ENCODE measurements around the gene ITPR3. TPM values are rescaled to one million over a fixed set of nuclear protein-coding genes. Genes with fewer than 3 reads are reported as not detected.

Gene ITPR3
- total RNA-seq, 2 experiments from 2014 or later: 34.8 to 35.1 TPM

- CTCF ChIA-PET: interaction anchor here (0.6 to 1.7 kb wide), 4 partner anchors 11 to 38 kb away, joined by 3 to 4 read pairs (median 3); no protein-coding TSS in a partner anchor
- Mint-ChIP-seq H3K9me3 (no peaks in the 10 kb centered on the region), H3K4me3 (no peak overlapping the region), H3K36me3 (ENCODE audit: low read depth) (no peaks in the 10 kb centered on the region), H3K27ac (no peak overlapping the region), H3K27me3 (ENCODE audit: low read depth) (no peaks in the 10 kb centered on the region), H3K4me1 (ENCODE audit: low read depth) (no peaks in the 10 kb centered on the region)
- intact Hi-C loops (cut with micrococcal nuclease): no loop called here
- DNase-seq: no peak
These were observed 111.9 kb downstream of the ITPR3 start for GRCh38 chr6:33732817-33733708.

GRCh38 chr6:33733709-33734007, 112.5 kb downstream of the ITPR3 start:
- no peak for DNase-seq
- Mint-ChIP-seq H3K36me3 (ENCODE audit: low read depth) (no peaks in the 10 kb centered on the region), H3K9me3 (no peaks in the 10 kb centered on the region), H3K4me1 (ENCODE audit: low read depth) (no peaks in the 10 kb centered on the region), H3K27ac (no peak overlapping the region), H3K4me3 (no peak overlapping the region), H3K27me3 (ENCODE audit: low read depth) (no peaks in the 10 kb centered on the region)
- intact Hi-C loops (cut with micrococcal nuclease): no loop called here
- CTCF ChIA-PET: no interaction called here

- Mint-ChIP-seq H3K27me3 (ENCODE audit: low read depth) (no peaks in the 10 kb centered on the region), H3K4me3 (no peak overlapping the region), H3K9me3 (no peaks in the 10 kb centered on the region), H3K36me3 (ENCODE audit: low read depth) (no peaks in the 10 kb centered on the region), H3K27ac (no peak overlapping the region), H3K4me1 (ENCODE audit: low read depth) (no peaks in the 10 kb centered on the region)
- CTCF ChIA-PET: interaction anchor here (1.2 kb wide), 1 partner anchor 9 kb away, joined by 3 read pairs; no protein-coding TSS in a partner anchor
- no peak for DNase-seq
- intact Hi-C loops (cut with micrococcal nuclease): no loop called here
These were observed 114.1 kb downstream of the ITPR3 start for GRCh38 chr6:33735216-33735615.

GRCh38 chr6:33737267-33738026, 116.3 kb downstream of the ITPR3 start:
- Mint-ChIP-seq H3K9me3 (no peaks in the 10 kb centered on the region), H3K4me3 (no peak overlapping the region), H3K4me1 (ENCODE audit: low read depth) (no peaks in the 10 kb centered on the region), H3K27me3 (ENCODE audit: low read depth) (no peaks in the 10 kb centered on the region), H3K36me3 (ENCODE audit: low read depth) (no peaks in the 10 kb centered on the region), H3K27ac (no peak overlapping the region)
- CTCF ChIA-PET: no interaction called here
- DNase-seq: no peak
- intact Hi-C loops (cut with micrococcal nuclease): no loop called here

- DNase-seq: no peak
- no peaks in the 10 kb centered on the region for H3K4me1 Mint-ChIP-seq (ENCODE audit: low read depth)
- no peak overlapping the region for H3K4me3 Mint-ChIP-seq
- intact Hi-C loops (cut with micrococcal nuclease): no loop called here
- CTCF ChIA-PET: no interaction called here
- no peaks in the 10 kb centered on the region for H3K36me3 Mint-ChIP-seq (ENCODE audit: low read depth)
- H3K27me3 Mint-ChIP-seq (ENCODE audit: low read depth): no peaks in the 10 kb centered on the region
- H3K27ac Mint-ChIP-seq: no peak overlapping the region
- no peaks in the 10 kb centered on the region for H3K9me3 Mint-ChIP-seq
These were observed 117.0 kb downstream of the ITPR3 start for GRCh38 chr6:33738153-33738552.

GRCh38 chr6:33738879-33739278, 117.8 kb downstream of the ITPR3 start:
- Mint-ChIP-seq H3K9me3 (no peaks in the 10 kb centered on the region), H3K4me1 (ENCODE audit: low read depth) (no peaks in the 10 kb centered on the region), H3K4me3 (no peak overlapping the region), H3K27me3 (ENCODE audit: low read depth) (no peaks in the 10 kb centered on the region), H3K36me3 (ENCODE audit: low read depth) (no peaks in the 10 kb centered on the region), H3K27ac (no peak overlapping the region)
- intact Hi-C loops (cut with micrococcal nuclease): no loop called here
- CTCF ChIA-PET: no interaction called here
- DNase-seq: no peak

- H3K4me1 Mint-ChIP-seq (ENCODE audit: low read depth): peaks cover 2% of the 10 kb centered on the region
- H3K36me3 Mint-ChIP-seq (ENCODE audit: low read depth): no peaks in the 10 kb centered on the region
- no peaks in the 10 kb centered on the region for H3K9me3 Mint-ChIP-seq
- H3K4me3 Mint-ChIP-seq: no peak overlapping the region
- no peak for DNase-seq
- intact Hi-C loops (cut with micrococcal nuclease): no loop called here
- H3K27ac Mint-ChIP-seq: no peak overlapping the region
- CTCF ChIA-PET: no interaction called here
- H3K27me3 Mint-ChIP-seq (ENCODE audit: low read depth): no peaks in the 10 kb centered on the region
These were observed 118.4 kb downstream of the ITPR3 start for GRCh38 chr6:33739571-33739970.

- Mint-ChIP-seq H3K4me1 (ENCODE audit: low read depth) (peaks cover 2% of the 10 kb centered on the region), H3K36me3 (ENCODE audit: low read depth) (no peaks in the 10 kb centered on the region), H3K4me3 (no peak overlapping the region), H3K27me3 (ENCODE audit: low read depth) (no peaks in the 10 kb centered on the region), H3K27ac (no peak overlapping the region), H3K9me3 (no peaks in the 10 kb centered on the region)
- intact Hi-C loops (cut with micrococcal nuclease): loop anchor here (10.0 kb wide), 1 partner anchor 415 kb away; no protein-coding TSS in a partner anchor
- CTCF ChIA-PET: no interaction called here
- no peak for DNase-seq
These were observed 119.1 kb downstream of the ITPR3 start for GRCh38 chr6:33740204-33740608.

- no peak for DNase-seq
- CTCF ChIA-PET: no interaction called here
- Mint-ChIP-seq H3K27me3 (ENCODE audit: low read depth) (no peaks in the 10 kb centered on the region), H3K4me3 (no peak overlapping the region), H3K36me3 (ENCODE audit: low read depth) (no peaks in the 10 kb centered on the region), H3K4me1 (ENCODE audit: low read depth) (peaks cover 2% of the 10 kb centered on the region), H3K27ac (no peak overlapping the region), H3K9me3 (no peaks in the 10 kb centered on the region)
- intact Hi-C loops (cut with micrococcal nuclease): loop anchor here (10.0 kb wide), 1 partner anchor 414 kb away; no protein-coding TSS in a partner anchor
These were observed 119.7 kb downstream of the ITPR3 start for GRCh38 chr6:33740794-33741193.

- intact Hi-C loops (cut with micrococcal nuclease): loop anchor here (10.0 kb wide), 1 partner anchor 413 kb away; no protein-coding TSS in a partner anchor
- CTCF ChIA-PET: interaction anchor here (0.6 to 2.9 kb wide), 3 partner anchors 28 to 49 kb away, joined by 3 to 17 read pairs (median 3); partner anchors contain the start of gene UQCC2
- Mint-ChIP-seq H3K27me3 (ENCODE audit: low read depth) (no peaks in the 10 kb centered on the region), H3K36me3 (ENCODE audit: low read depth) (no peaks in the 10 kb centered on the region), H3K27ac (no peak overlapping the region), H3K4me1 (ENCODE audit: low read depth) (peaks cover 2% of the 10 kb centered on the region), H3K4me3 (no peak overlapping the region), H3K9me3 (no peaks in the 10 kb centered on the region)
- no peak for DNase-seq
These were observed 121.0 kb downstream of the ITPR3 start for GRCh38 chr6:33742092-33742491.

- Mint-ChIP-seq H3K27ac (no peak overlapping the region), H3K4me3 (no peak overlapping the region), H3K27me3 (ENCODE audit: low read depth) (no peaks in the 10 kb centered on the region), H3K9me3 (no peaks in the 10 kb centered on the region), H3K36me3 (ENCODE audit: low read depth) (no peaks in the 10 kb centered on the region), H3K4me1 (ENCODE audit: low read depth) (peaks cover 2% of the 10 kb centered on the region)
- CTCF ChIA-PET: interaction anchor here (0.6 to 2.9 kb wide), 9 partner anchors 21 to 414 kb away, joined by 3 to 17 read pairs (median 3); partner anchors contain the start of gene UQCC2
- no peak for DNase-seq
- intact Hi-C loops (cut with micrococcal nuclease): loop anchor here (10.0 kb wide), 1 partner anchor 412 kb away; no protein-coding TSS in a partner anchor
These were observed 121.7 kb downstream of the ITPR3 start for GRCh38 chr6:33742837-33743236.

GRCh38 chr6:33744001-33744848, 123.1 kb downstream of the ITPR3 start:
- CTCF ChIA-PET: interaction anchor here (0.5 to 2.9 kb wide), 23 partner anchors 8 to 1758 kb away, joined by 3 to 17 read pairs (median 3); partner anchors contain the start of gene UQCC2
- Mint-ChIP-seq H3K27ac (no peak overlapping the region), H3K4me1 (ENCODE audit: low read depth) (peaks cover 2% of the 10 kb centered on the region), H3K27me3 (ENCODE audit: low read depth) (no peaks in the 10 kb centered on the region), H3K9me3 (no peaks in the 10 kb centered on the region), H3K4me3 (no peak overlapping the region), H3K36me3 (ENCODE audit: low read depth) (no peaks in the 10 kb centered on the region)
- intact Hi-C loops (cut with micrococcal nuclease): loop anchor here (1.0 to 10.0 kb wide), 6 partner anchors 18 to 411 kb away; partner anchors contain the start of gene UQCC2
- DNase-seq: peak; percentile 83

Data from activated naive CD4-positive, alpha-beta T cell treated with anti-CD3 and anti-CD28 coated beads for 36 hours (primary cell).